CD14-positive monocyte (primary cell): Measurements from ENCODE around the gene ROBO2. TPM values are rescaled to one million over a fixed set of nuclear protein-coding genes. Genes with fewer than 3 reads are reported as not detected.

Experiments
- DNase-seq, 3 donors: peaks; one replicate each; pipeline ENCODE4 v3.0.0-alpha.2; 2011 to 2022
- H2AFZ ChIP-seq: 2 replicates; pipeline ENCODE4 v1.6.0; 2012; ENCODE audit warnings: mild to moderate bottlenecking, low read depth, low read length, inconsistent platforms; ENCODE audit not compliant: insufficient read depth, poor library complexity, severe bottlenecking
- H3K27ac ChIP-seq, 2 donors: 1 replicate in 1 of 2; 2 replicates in 1 of 2; pipeline ENCODE4 v1.5.1; 2012 to 2013; ENCODE audit warnings: low read length in 2 of 2, control low read depth in 1 of 2, inconsistent platforms in 1 of 2, low read depth in 1 of 2, mild to moderate bottlenecking in 1 of 2
- H3K27me3 ChIP-seq, 2 donors: one replicate each; pipeline versions ENCODE4 v1.6.0 to v1.6.1; 2011 to 2013; ENCODE audit warnings: low read length in 2 of 2; ENCODE audit not compliant: control insufficient read depth in 2 of 2, insufficient read depth in 2 of 2
- H3K36me3 ChIP-seq, 2 donors: replicated peaks in 1 of 2; 1 replicate in 1 of 2; 2 replicates in 1 of 2; pipeline versions ENCODE4 v1.5.1 to v1.6.1; 2012 to 2013; ENCODE audit warnings: low read length in 2 of 2, control low read depth in 1 of 2, inconsistent platforms in 1 of 2, mild to moderate bottlenecking in 1 of 2; ENCODE audit not compliant: insufficient read depth in 2 of 2, control insufficient read depth in 1 of 2
- H3K4me1 ChIP-seq, 2 donors: 1 replicate in 1 of 2; 2 replicates in 1 of 2; pipeline versions ENCODE4 v1.5.1 to v1.6.1; 2012 to 2013; ENCODE audit warnings: low read length in 2 of 2, control low read depth in 1 of 2, inconsistent platforms in 1 of 2, mild to moderate bottlenecking in 1 of 2, moderate library complexity in 1 of 2; ENCODE audit not compliant: insufficient read depth in 2 of 2, control insufficient read depth in 1 of 2
- H3K4me2 ChIP-seq: replicated peaks from 2 replicates; pipeline ENCODE3; 2012; ENCODE audit warnings: low read length, moderate library complexity, mild to moderate bottlenecking; ENCODE audit not compliant: poor library complexity, severe bottlenecking; ENCODE audit errors: extremely low read depth
- H3K4me3 ChIP-seq, 3 experiments: fragments of 200-600 bp in 1 of 3; sonication (generic) in 1 of 3; replicated peaks in 1 of 3; 1 replicate in 2 of 3; 2 replicates in 1 of 3; pipeline ENCODE4 v1.5.1; 2011 to 2013; ENCODE audit warnings: low read length in 3 of 3, mild to moderate bottlenecking in 3 of 3, control low read depth in 2 of 3, low read depth in 2 of 3, inconsistent platforms in 1 of 3, moderate library complexity in 1 of 3
- H3K79me2 ChIP-seq: 2 replicates; pipeline ENCODE4 v1.6.0; 2012; ENCODE audit warnings: mild to moderate bottlenecking, control low read depth, inconsistent platforms, low read length, moderate library complexity; ENCODE audit not compliant: insufficient read depth
- H3K9ac ChIP-seq: 2 replicates; pipeline ENCODE4 v1.6.0; 2017; ENCODE audit warnings: low read length, mild to moderate bottlenecking; ENCODE audit not compliant: insufficient read depth, poor library complexity, severe bottlenecking
- H3K9me3 ChIP-seq, 2 donors: replicated peaks in 1 of 2; 1 replicate in 1 of 2; 2 replicates in 1 of 2; pipeline versions ENCODE4 v1.5.1 to v1.6.1; 2012 to 2013; ENCODE audit warnings: low read length in 2 of 2, control low read depth in 1 of 2; ENCODE audit not compliant: control insufficient read depth in 1 of 2, insufficient read depth in 1 of 2
- H4K20me1 ChIP-seq: 2 replicates; pipeline ENCODE4 v1.6.0; 2012; ENCODE audit warnings: mild to moderate bottlenecking, low read length, control low read depth, moderate library complexity; ENCODE audit not compliant: insufficient read depth
- H3K27ac Mint-ChIP-seq, 7 donors: one replicate each; pipeline ENCODE4 v1.8.0; 2020; ENCODE audit warnings: mild to moderate bottlenecking in 7 of 7, mixed read lengths in 7 of 7, moderate library complexity in 6 of 7, inconsistent platforms in 2 of 7
- H3K27me3 Mint-ChIP-seq, 3 donors: one replicate each; pipeline ENCODE4 v1.8.0; 2021 to 2022; ENCODE audit warnings: low read depth in 3 of 3, mild to moderate bottlenecking in 3 of 3, mixed read lengths in 3 of 3, moderate library complexity in 3 of 3, inconsistent platforms in 1 of 3
- H3K36me3 Mint-ChIP-seq, 2 donors: one replicate each; pipeline ENCODE4 v1.8.0; 2020; ENCODE audit warnings: mixed read lengths in 2 of 2, inconsistent platforms in 1 of 2, mild to moderate bottlenecking in 1 of 2
- H3K4me1 Mint-ChIP-seq: one replicate; pipeline ENCODE4 v1.8.0; 2020; ENCODE audit warnings: mild to moderate bottlenecking, mixed read lengths
- H3K4me3 Mint-ChIP-seq, 2 donors: one replicate each; pipeline ENCODE4 v1.8.0; 2020; ENCODE audit warnings: mild to moderate bottlenecking in 2 of 2, mixed read lengths in 2 of 2, moderate library complexity in 1 of 2
- H3K9me3 Mint-ChIP-seq, 7 donors: one replicate each; pipeline ENCODE4 v1.8.0; 2020 to 2022; ENCODE audit warnings: mixed read lengths in 7 of 7, mild to moderate bottlenecking in 6 of 7, moderate library complexity in 6 of 7, inconsistent platforms in 2 of 7
- CTCF ChIP-seq: fragments of 200-600 bp; IDR thresholded peaks from one replicate; pipeline ENCODE4 v1.8.0; 2022; ENCODE audit warnings: antibody characterized with exemption, mild to moderate bottlenecking
- WGBS: methylation state at CpG from one replicate; pipeline ENCODE4 v1.1.5; 2013; ENCODE audit warnings: missing lambda C conversion rate; ENCODE audit not compliant: insufficient coverage; 5-methylcytosine and 5-hydroxymethylcytosine counted together
- intact Hi-C, 2 donors: fragments of 100-400 bp; cut with micrococcal nuclease; formaldehyde crosslinking; loops; one replicate each; pipeline versions ENCODE4 v1.15.0 to v1.15.1; 2023
- polyA plus RNA-seq, 3 donors: library from polyadenylated mRNA; depleted of rRNA in 1 of 3; unstranded in 2 of 3; stranded (reverse) in 1 of 3; fragments of 300-500 nt in 2 of 3; fragments of >200 nt in 1 of 3; fragmentation: Illumina TruSeq in 2 of 3; gene quantifications; 1 replicate in 2 of 3; 2 replicates in 1 of 3; pipeline ENCODE4 v1.2.3, GENCODE V29; 2012 to 2021

The ROBO2 gene
- polyA plus RNA-seq, 3 donors: not detected

DNA sequence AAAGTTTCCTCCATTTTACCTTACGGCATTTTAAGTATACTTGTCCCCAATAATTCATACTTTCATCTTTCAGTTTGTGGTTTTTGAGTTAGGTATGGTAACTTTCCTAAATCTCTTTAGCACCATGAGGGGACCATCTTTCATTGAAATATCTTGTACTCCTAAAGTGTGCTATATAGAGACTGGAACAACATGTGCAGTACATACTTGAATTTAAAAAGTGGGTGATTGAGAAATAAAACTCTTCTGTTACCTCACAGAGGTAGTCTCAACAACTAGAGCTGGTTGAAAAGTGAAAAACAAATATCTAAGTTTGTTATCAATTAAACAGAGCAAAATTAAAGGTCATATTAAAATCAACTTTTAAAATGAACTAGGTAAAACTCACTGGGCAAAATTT lies 423.1 kb downstream of the ROBO2 start:
- no peak overlapping the region for H3K9ac ChIP-seq
- no peak overlapping the region for H2AFZ ChIP-seq
- no peak for TF ChIP-seq CTCF
- DNase-seq: no peak
- Mint-ChIP-seq H3K27ac (no peak overlapping the region), H3K4me3 (no peak overlapping the region), H3K4me1 (no peaks in the 10 kb centered on the region), H3K27me3 (no peaks in the 10 kb centered on the region), H3K36me3 (no peaks in the 10 kb centered on the region), H3K9me3 (peaks cover 0 to 5% (median under 1%) of the 10 kb centered on the region in 7 donors)
- H3K4me1 ChIP-seq: no peaks in the 10 kb centered on the region
- no peaks in the 10 kb centered on the region for H3K36me3 ChIP-seq
- no peak overlapping the region for H3K4me2 ChIP-seq
- WGBS: no CpG with 5 or more reads among the region's 1 CpG
- no peaks in the 10 kb centered on the region for H3K9me3 ChIP-seq
- no peak overlapping the region for H3K27ac ChIP-seq
- no peaks in the 10 kb centered on the region for H3K27me3 ChIP-seq
- no peak overlapping the region for H3K4me3 ChIP-seq
- no peaks in the 10 kb centered on the region for H3K79me2 ChIP-seq
- H4K20me1 ChIP-seq: no peaks in the 10 kb centered on the region
- intact Hi-C loops: no loop called here

DNA sequence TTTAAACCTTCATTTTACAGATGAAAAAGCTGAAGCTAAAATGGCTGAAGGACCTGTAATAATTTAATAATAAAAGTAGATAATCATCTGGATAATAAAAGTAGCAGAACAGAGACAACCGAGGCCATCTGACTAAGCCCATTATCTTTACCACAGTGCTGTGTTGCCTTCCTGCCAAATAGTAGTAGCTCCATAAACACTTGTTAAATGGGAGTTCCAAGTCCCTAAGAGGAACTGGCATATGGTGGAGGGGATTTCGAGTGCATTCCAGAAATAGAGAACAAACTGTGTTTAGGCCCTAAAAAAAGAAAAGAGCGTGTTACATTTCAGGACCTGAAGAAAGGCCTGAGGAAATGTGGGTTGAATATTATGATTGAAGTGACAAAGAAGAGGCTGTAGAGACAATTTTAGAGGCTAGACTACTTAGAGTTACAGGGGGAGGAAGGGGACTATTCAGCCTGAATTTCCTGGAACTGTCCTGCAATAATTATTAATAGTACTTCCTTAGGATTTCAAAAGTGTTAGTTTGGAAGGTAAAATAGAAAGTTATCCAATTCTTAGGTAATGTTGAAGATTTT lies 424.3 kb downstream of the ROBO2 start:
- intact Hi-C loops: no loop called here
- H3K27ac ChIP-seq: no peak overlapping the region
- no peak overlapping the region for H3K4me3 ChIP-seq
- no peak for DNase-seq
- H3K9ac ChIP-seq: no peak overlapping the region
- 47% methylated on average over 2 of the region's 3 CpGs for WGBS
- no peaks in the 10 kb centered on the region for H3K36me3 ChIP-seq
- TF ChIP-seq CTCF: no peak
- no peaks in the 10 kb centered on the region for H3K36me3 Mint-ChIP-seq
- H3K79me2 ChIP-seq: no peaks in the 10 kb centered on the region
- H3K4me1 Mint-ChIP-seq: no peaks in the 10 kb centered on the region
- H3K27me3 ChIP-seq: no peaks in the 10 kb centered on the region
- no peak overlapping the region for H2AFZ ChIP-seq
- no peak overlapping the region for H3K4me3 Mint-ChIP-seq
- no peaks in the 10 kb centered on the region for H4K20me1 ChIP-seq
- no peak overlapping the region for H3K27ac Mint-ChIP-seq
- no peaks in the 10 kb centered on the region for H3K9me3 ChIP-seq
- no peaks in the 10 kb centered on the region for H3K4me1 ChIP-seq
- no peaks in the 10 kb centered on the region for H3K27me3 Mint-ChIP-seq
- H3K9me3 Mint-ChIP-seq: peaks cover 0 to 5% (median 0%) of the 10 kb centered on the region in 7 donors
- H3K4me2 ChIP-seq: no peak overlapping the region
